Esophagus squamous epithelium (tissue), 4 donors: ENCODE results near the gene THOC7.

ENCODE experiments used
- CTCF ChIP-seq, 6 experiments: fragments of 450-650 bp in 4 of 6; fragments of 200-600 bp in 2 of 6; sonication (generic) in 2 of 6; IDR thresholded peaks; one replicate each; pipeline ENCODE4 v1.5.1; 2016 to 2019; ENCODE audit warnings: antibody characterized with exemption in 6 of 6, mild to moderate bottlenecking in 4 of 6, moderate library complexity in 4 of 6
- POLR2A ChIP-seq, 4 donors: fragments of 450-650 bp; IDR thresholded peaks; one replicate each; pipeline ENCODE4 v1.6.1; 2017; ENCODE audit warnings: antibody characterized with exemption in 4 of 4, mild to moderate bottlenecking in 4 of 4, moderate library complexity in 3 of 4

DNA sequence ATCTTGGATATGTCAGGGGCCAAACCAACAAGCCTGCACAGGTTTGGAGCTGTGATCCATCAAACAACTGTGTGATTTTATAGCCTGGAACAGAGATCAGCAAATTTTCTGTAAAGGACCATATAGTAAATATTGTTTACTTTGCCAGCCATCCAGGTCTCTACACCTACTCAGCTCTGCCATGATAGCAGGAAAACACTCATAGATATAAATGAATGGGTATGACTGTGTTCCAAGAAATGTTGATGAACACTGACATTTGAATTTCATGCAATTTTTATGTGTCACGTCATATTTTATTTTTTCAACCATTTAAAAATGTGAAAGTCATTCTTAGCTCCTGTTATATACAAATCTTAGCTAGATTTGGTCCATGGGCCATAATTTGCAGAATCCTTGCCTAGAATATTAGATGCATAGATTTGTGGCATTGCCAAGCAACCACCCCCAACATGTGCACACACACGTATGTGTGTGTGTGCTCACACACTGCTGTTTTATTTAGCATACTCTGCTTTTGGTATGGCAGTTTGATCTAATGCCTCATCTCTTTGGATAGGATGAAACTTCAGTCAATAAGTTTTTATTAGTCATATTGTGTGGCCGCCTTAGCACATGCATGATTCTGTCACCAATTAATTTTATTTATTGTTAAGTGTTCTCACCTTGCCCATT lies 6.5 kb upstream of the THOC7 start:
- no peak for TF ChIP-seq CTCF (IDR thresholded peaks at IDR 0.05)
- no peak for TF ChIP-seq POLR2A (IDR thresholded peaks at IDR 0.05)
